ENCODE data around the gene DNAH3. TPM values are rescaled to one million over a fixed set of nuclear protein-coding genes. Genes with fewer than 3 reads are reported as not detected.
A peak's percentile ranks its signal among the peaks of the same experiment; 100 is the strongest.

DNAH3 gene
- 0.33 and 0.70 TPM in 2 replicates for total RNA-seq (2021)
- percentile 10 among the genes with signal in this experiment for Bru-seq, nascent RNA
- percentile 9 among the genes with signal in this experiment for BruChase-seq, experiment 1, labeled RNA remaining after a 2-hour chase
- BruChase-seq, experiment 2, labeled RNA remaining after a 6-hour chase: percentile 9 among the genes with signal in this experiment
- long read RNA-seq, partial matches to known transcripts: 0 of 5 reads
- long read RNA-seq, other reads (novel, unspliced or antisense): 5 of 5 reads

DNA sequence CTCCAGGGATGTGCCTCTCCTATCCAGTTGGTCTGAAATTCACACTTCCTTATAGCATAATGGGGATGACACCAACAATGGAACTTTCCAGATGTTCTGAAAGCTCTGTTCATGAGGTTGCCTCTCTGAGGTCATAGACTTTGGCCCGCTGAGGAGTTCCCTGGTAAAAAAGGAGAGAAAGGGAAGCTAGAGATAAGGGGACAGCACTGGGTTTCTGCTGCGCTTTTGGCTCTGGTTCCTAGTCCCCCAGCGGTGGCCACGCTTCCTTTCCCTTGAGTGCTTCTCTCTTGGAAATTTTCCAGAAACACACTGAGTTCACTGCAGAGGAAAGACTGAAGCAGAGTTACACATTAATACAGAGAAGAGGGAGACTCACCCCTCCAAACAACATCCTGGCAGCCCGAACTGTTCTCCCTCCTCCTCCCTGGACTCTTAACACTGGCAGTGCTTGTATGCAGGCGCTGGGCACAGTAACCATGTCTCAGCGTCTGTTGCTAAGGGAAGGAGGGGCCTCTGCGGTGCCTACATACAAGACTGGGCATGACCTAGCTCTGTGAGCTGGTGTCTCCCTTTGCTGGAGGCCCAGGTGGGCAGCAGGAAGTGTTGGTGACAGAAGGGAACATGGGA is at the start of gene DNAH3:
Gene DNAH3, minus strand, starts transcription at position 472 of the 627 bp plus-strand sequence. CDS start 527 bp downstream, outside the sequence.
- H2AFZ ChIP-seq: no peak within 1 kb of the TSS
- H3K9me3 ChIP-seq (ENCODE audit: insufficient read depth, low read depth): no peaks in the 10 kb centered on the region
- H3K4me3 ChIP-seq: no peak within 1 kb of the TSS
- H3F3A ChIP-seq (ENCODE audit: insufficient read depth, low read depth): no peaks in the 10 kb centered on the region
- H4K20me1 ChIP-seq (ENCODE audit: insufficient read depth): no peaks in the 10 kb centered on the region
- TF ChIP-seq EZH2 (IDR thresholded peaks at IDR 0.05; ENCODE audit: low read depth) (no peak), CTCF (conservative IDR thresholded peaks at IDR 0.05) (no peak)
- ChIA-PET CTCF (no interaction called here), POLR2A (ENCODE audit: unreplicated experiment) (no interaction called here)
- H3K9me2 ChIP-seq (ENCODE audit: insufficient read depth): no peaks in the 10 kb centered on the region
- BruUV-seq (replicated peaks): no TSS peak
- no peaks in the 10 kb centered on the region for H3K36me3 ChIP-seq (ENCODE audit: low read depth)
- no peak within 1 kb of the TSS for H3K4me2 ChIP-seq
- intact Hi-C loops (cut with micrococcal nuclease; ENCODE audit: unreplicated experiment): no loop called here
- H3K27ac ChIP-seq: no peak within 1 kb of the TSS
- DNase-seq: no peak
- H3K4me1 ChIP-seq (replicated peaks; ENCODE audit: insufficient read depth): no peaks in the 10 kb centered on the region
- H3K27me3 ChIP-seq (ENCODE audit: insufficient read depth, low read depth): peaks cover 7% of the 10 kb centered on the region; the same call in 1 of the 2 replicates
- no peaks in the 10 kb centered on the region for H3K79me2 ChIP-seq (ENCODE audit: low read depth)

GRCh38 chr16:21199607-21200218 is 49.1 kb upstream of the DNAH3 start:
- ChIA-PET CTCF (no interaction called here), POLR2A (ENCODE audit: unreplicated experiment) (interaction anchor here (0.6 kb wide), 1 partner anchor 13 kb away, joined by 6 read pairs; no protein-coding TSS in a partner anchor)
- BruUV-seq (replicated peaks): no TSS peak
- no peak overlapping the region for H3K4me2 ChIP-seq
- no peak for DNase-seq
- no peaks in the 10 kb centered on the region for H3K9me2 ChIP-seq (ENCODE audit: insufficient read depth)
- peaks cover 73% of the 10 kb centered on the region for H3K27me3 ChIP-seq (ENCODE audit: insufficient read depth, low read depth)
- no peak overlapping the region for H3K27ac ChIP-seq
- intact Hi-C loops (cut with micrococcal nuclease; ENCODE audit: unreplicated experiment): no loop called here
- H3F3A ChIP-seq (ENCODE audit: insufficient read depth, low read depth): no peaks in the 10 kb centered on the region
- H3K9me3 ChIP-seq (ENCODE audit: insufficient read depth, low read depth): no peaks in the 10 kb centered on the region
- H3K36me3 ChIP-seq (ENCODE audit: low read depth): no peaks in the 10 kb centered on the region
- H3K4me3 ChIP-seq: no peak overlapping the region
- H2AFZ ChIP-seq: no peak overlapping the region
- H4K20me1 ChIP-seq (ENCODE audit: insufficient read depth): no peaks in the 10 kb centered on the region
- no peaks in the 10 kb centered on the region for H3K4me1 ChIP-seq (replicated peaks; ENCODE audit: insufficient read depth)
- H3K79me2 ChIP-seq (ENCODE audit: low read depth): no peaks in the 10 kb centered on the region
- TF ChIP-seq CTCF (conservative IDR thresholded peaks at IDR 0.05) (no peak), EZH2 (IDR thresholded peaks at IDR 0.05; ENCODE audit: low read depth) (no peak)

DNA sequence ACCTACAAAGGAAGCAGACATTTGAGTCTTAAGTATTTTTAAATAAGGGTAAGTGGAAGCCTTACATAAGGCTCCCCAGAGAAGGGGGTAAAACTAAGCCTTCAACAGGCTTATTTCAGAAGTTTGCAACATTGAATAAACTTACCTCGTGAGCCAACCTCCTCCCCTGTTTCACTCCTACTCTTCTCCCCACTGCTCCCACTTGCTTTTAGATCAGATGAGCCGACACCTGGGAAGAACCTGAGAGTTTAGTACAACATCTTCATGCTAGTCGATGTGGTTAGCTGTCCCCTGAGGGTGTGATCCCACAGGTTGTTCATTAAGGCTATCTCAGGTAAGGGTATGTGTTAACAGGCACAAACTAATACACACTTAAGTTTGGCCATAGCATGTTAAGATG is 47.0 kb upstream of the DNAH3 start:
- Histone ChIP-seq H3K4me2 (no peak overlapping the region), H2AFZ (no peak overlapping the region), H3K36me3 (ENCODE audit: low read depth) (no peaks in the 10 kb centered on the region), H3K27ac (no peak overlapping the region), H3K27me3 (ENCODE audit: insufficient read depth, low read depth) (peaks cover 86% of the 10 kb centered on the region), H3F3A (ENCODE audit: insufficient read depth, low read depth) (no peaks in the 10 kb centered on the region), H3K4me1 (replicated peaks; ENCODE audit: insufficient read depth) (no peaks in the 10 kb centered on the region), H3K79me2 (ENCODE audit: low read depth) (no peaks in the 10 kb centered on the region), H4K20me1 (ENCODE audit: insufficient read depth) (no peaks in the 10 kb centered on the region), H3K9me3 (ENCODE audit: insufficient read depth, low read depth) (no peaks in the 10 kb centered on the region), H3K4me3 (no peak overlapping the region), H3K9me2 (ENCODE audit: insufficient read depth) (no peaks in the 10 kb centered on the region)
- BruUV-seq (replicated peaks): no TSS peak
- DNase-seq: no peak
- TF ChIP-seq EZH2 (IDR thresholded peaks at IDR 0.05; ENCODE audit: low read depth) (no peak), CTCF (conservative IDR thresholded peaks at IDR 0.05) (no peak)
- POLR2A ChIA-PET (ENCODE audit: unreplicated experiment): no interaction called here
- intact Hi-C loops (cut with micrococcal nuclease; ENCODE audit: unreplicated experiment): no loop called here
- CTCF ChIA-PET: no interaction called here

All from PC-9 (cell line).